Stimulated activated CD4-positive, alpha-beta T cell treated with anti-CD3 and anti-CD28 coated beads, Interleukin-2, amount 100 ng/mL, for 24 hours (primary cell): ENCODE measurements around the gene PHLDA1.
A peak's percentile ranks its signal among the peaks of the same experiment; 100 is the strongest.
"Not testable (repeated sequence)": the region's sequence is repeated elsewhere in the genome, so short reads cannot be mapped to it uniquely, and the experiment has no call there.

Experiments used
- DNase-seq, 2 donors: peaks; one replicate each; pipeline ENCODE4 v3.0.0-alpha.2; 2020

The PHLDA1 gene

GRCh38 chr12:76018111-76018510, 13.5 kb downstream of the PHLDA1 start:
- no peak for DNase-seq

- DNase-seq: no peak
These were observed 17.6 kb downstream of the PHLDA1 start for GRCh38 chr12:76014007-76014406.

- DNase-seq: no peak
These were observed 18.0 kb downstream of the PHLDA1 start for GRCh38 chr12:76013603-76014002.

GRCh38 chr12:76012644-76013043, 18.9 kb downstream of the PHLDA1 start:
- no peak for DNase-seq

GRCh38 chr12:76010732-76011458, 20.7 kb downstream of the PHLDA1 start:
- DNase-seq: no peak

- no peak for DNase-seq
These were observed 23.1 kb downstream of the PHLDA1 start for GRCh38 chr12:76008428-76008827.

- DNase-seq: no peak
These were observed 23.9 kb downstream of the PHLDA1 start for GRCh38 chr12:76007640-76008039.

GRCh38 chr12:76006028-76006925, 25.3 kb downstream of the PHLDA1 start:
- DNase-seq: no peak

- no peak for DNase-seq
These were observed 28.3 kb downstream of the PHLDA1 start for GRCh38 chr12:76003355-76003638.

GRCh38 chr12:76002598-76003354, 28.8 kb downstream of the PHLDA1 start:
- DNase-seq: no peak

- DNase-seq: no peak
These were observed 33.1 kb downstream of the PHLDA1 start for GRCh38 chr12:75998292-75999063.

- no peak for DNase-seq
These were observed 33.9 kb downstream of the PHLDA1 start for GRCh38 chr12:75997658-75998057.

GRCh38 chr12:75996861-75997447, 34.6 kb downstream of the PHLDA1 start:
- no peak for DNase-seq

- no peak for DNase-seq
These were observed 35.9 kb downstream of the PHLDA1 start for GRCh38 chr12:75995691-75996090.

GRCh38 chr12:75994069-75994740, 37.4 kb downstream of the PHLDA1 start:
- DNase-seq: peak in 1 of 2 donors; percentile 26

- DNase-seq: no peak
These were observed 39.8 kb downstream of the PHLDA1 start for GRCh38 chr12:75991753-75992152.

- DNase-seq: no peak
These were observed 41.2 kb downstream of the PHLDA1 start for GRCh38 chr12:75990189-75990912.

GRCh38 chr12:75987709-75988108, 43.9 kb downstream of the PHLDA1 start:
- not testable (repeated sequence) for DNase-seq

GRCh38 chr12:75986001-75986746, 45.4 kb downstream of the PHLDA1 start:
- no peak for DNase-seq

GRCh38 chr12:75985566-75985965, 46.0 kb downstream of the PHLDA1 start:
- DNase-seq: no peak
